ENCODE measurements around the gene NAA20.

Gene NAA20

GRCh38 chr20:20017001-20017843, at the start of gene NAA20:
NAA20 (plus strand) TSS chr20:20017362; CDS start chr20:20017397, 35 bp downstream.
- peak; percentile 91 for DNase-seq
- in situ Hi-C loops (cut with MboI; ENCODE audit: low pct_unique_long_range_greater_than_20kb, low sequenced_read_pairs): no loop called here

GRCh38 chr20:19967445-19967844, 49.7 kb upstream of the NAA20 start:
- DNase-seq: no peak

GRCh38 chr20:19968028-19968427, 49.1 kb upstream of the NAA20 start:
- in situ Hi-C loops (cut with MboI; ENCODE audit: low pct_unique_long_range_greater_than_20kb, low sequenced_read_pairs): no loop called here
- DNase-seq: no peak

More at GRCh38 chr20:19967445-19967844, 49.7 kb upstream of the NAA20 start:
- in situ Hi-C loops (cut with MboI; ENCODE audit: low pct_unique_long_range_greater_than_20kb, low sequenced_read_pairs): no loop called here

- no peak for DNase-seq
- in situ Hi-C loops (cut with MboI; ENCODE audit: low pct_unique_long_range_greater_than_20kb, low sequenced_read_pairs): no loop called here
Observed at GRCh38 chr20:19968466-19969073, 48.6 kb upstream of the NAA20 start.

GRCh38 chr20:19969106-19969505, 48.1 kb upstream of the NAA20 start:
- in situ Hi-C loops (cut with MboI; ENCODE audit: low pct_unique_long_range_greater_than_20kb, low sequenced_read_pairs): no loop called here
- DNase-seq: no peak

- in situ Hi-C loops (cut with MboI; ENCODE audit: low pct_unique_long_range_greater_than_20kb, low sequenced_read_pairs): no loop called here
- DNase-seq: no peak
Observed at GRCh38 chr20:19969507-19970255, 47.5 kb upstream of the NAA20 start.

- DNase-seq: no peak
- in situ Hi-C loops (cut with MboI; ENCODE audit: low pct_unique_long_range_greater_than_20kb, low sequenced_read_pairs): no loop called here
Observed at GRCh38 chr20:19970256-19970765, 46.9 kb upstream of the NAA20 start.

- in situ Hi-C loops (cut with MboI; ENCODE audit: low pct_unique_long_range_greater_than_20kb, low sequenced_read_pairs): no loop called here
- no peak for DNase-seq
Observed at GRCh38 chr20:19971116-19971515, 46.0 kb upstream of the NAA20 start.

- in situ Hi-C loops (cut with MboI; ENCODE audit: low pct_unique_long_range_greater_than_20kb, low sequenced_read_pairs): no loop called here
Observed at GRCh38 chr20:19973961-19974629, 43.1 kb upstream of the NAA20 start.

GRCh38 chr20:19974630-19975435, 42.3 kb upstream of the NAA20 start:
- DNase-seq: no peak
- in situ Hi-C loops (cut with MboI; ENCODE audit: low pct_unique_long_range_greater_than_20kb, low sequenced_read_pairs): no loop called here

More at GRCh38 chr20:19973961-19974629, 43.1 kb upstream of the NAA20 start:
- DNase-seq: peak; percentile 77

- DNase-seq: no peak
- in situ Hi-C loops (cut with MboI; ENCODE audit: low pct_unique_long_range_greater_than_20kb, low sequenced_read_pairs): no loop called here
Observed at GRCh38 chr20:19975436-19975799, 41.7 kb upstream of the NAA20 start.

GRCh38 chr20:19975901-19976300, 41.3 kb upstream of the NAA20 start:
- DNase-seq: no peak
- in situ Hi-C loops (cut with MboI; ENCODE audit: low pct_unique_long_range_greater_than_20kb, low sequenced_read_pairs): no loop called here

- in situ Hi-C loops (cut with MboI; ENCODE audit: low pct_unique_long_range_greater_than_20kb, low sequenced_read_pairs): no loop called here
- no peak for DNase-seq
Observed at GRCh38 chr20:19976595-19977372, 40.4 kb upstream of the NAA20 start.

GRCh38 chr20:19977373-19977770, 39.8 kb upstream of the NAA20 start:
- no peak for DNase-seq

GRCh38 chr20:19978511-19979210, 38.5 kb upstream of the NAA20 start:
- no peak for DNase-seq
- in situ Hi-C loops (cut with MboI; ENCODE audit: low pct_unique_long_range_greater_than_20kb, low sequenced_read_pairs): no loop called here

More at GRCh38 chr20:19977373-19977770, 39.8 kb upstream of the NAA20 start:
- in situ Hi-C loops (cut with MboI; ENCODE audit: low pct_unique_long_range_greater_than_20kb, low sequenced_read_pairs): no loop called here

GRCh38 chr20:19981031-19981451, 36.1 kb upstream of the NAA20 start:
- in situ Hi-C loops (cut with MboI; ENCODE audit: low pct_unique_long_range_greater_than_20kb, low sequenced_read_pairs): no loop called here
- DNase-seq: no peak

GRCh38 chr20:19986419-19986818, 30.7 kb upstream of the NAA20 start:
- no peak for DNase-seq
- in situ Hi-C loops (cut with MboI; ENCODE audit: low pct_unique_long_range_greater_than_20kb, low sequenced_read_pairs): no loop called here

All from KBM-7 (cell line).